WTC11 (cell line): ENCODE measurements around the gene RCAN1.

ENCODE experiments used
- E2F5 ChIP-seq: sonication (generic); formaldehyde crosslinking; IDR thresholded peaks from 2 replicates; pipeline ENCODE4 v1.8.1; 2022; ENCODE audit warnings: mild to moderate bottlenecking, moderate library complexity, missing genetic modification reagents
- ELF4 ChIP-seq: sonication (generic); formaldehyde crosslinking; IDR thresholded peaks from 2 replicates; pipeline ENCODE4 v1.8.1; 2022; ENCODE audit warnings: low read depth, mild to moderate bottlenecking, moderate library complexity, missing genetic modification reagents
- ERG ChIP-seq: fragments of 250-450 bp; sonication (Bioruptor Pico); IDR thresholded peaks from 2 replicates; pipeline ENCODE4 v1.8.0; 2021; ENCODE audit warnings: mild to moderate bottlenecking
- ESRRA ChIP-seq: sonication (generic); formaldehyde crosslinking; IDR thresholded peaks from 2 replicates; pipeline ENCODE4 v1.8.1; 2022; ENCODE audit warnings: mild to moderate bottlenecking, missing genetic modification reagents, borderline replicate concordance
- KAT7 ChIP-seq: sonication (generic); formaldehyde crosslinking; IDR thresholded peaks from 2 replicates; pipeline ENCODE4 v1.8.1; 2023; ENCODE audit warnings: missing genetic modification reagents, mild to moderate bottlenecking, borderline replicate concordance
- SMAD3 ChIP-seq: sonication (generic); formaldehyde crosslinking; IDR thresholded peaks from 2 replicates; pipeline ENCODE4 v1.8.0; 2022; ENCODE audit warnings: missing genetic modification reagents, mild to moderate bottlenecking, borderline replicate concordance
- ZNF121 ChIP-seq: sonication (generic); formaldehyde crosslinking; IDR thresholded peaks from 2 replicates; pipeline ENCODE4 v1.8.0; 2023; ENCODE audit warnings: missing genetic modification reagents
- ZNF423 ChIP-seq: fragments of 250-450 bp; sonication (Bioruptor Pico); IDR thresholded peaks from 2 replicates; pipeline ENCODE4 v2.1.2; 2022; ENCODE audit warnings: mild to moderate bottlenecking, moderate library complexity
- TF ChIP-seq, protein P1 (sequence below): sonication (generic); formaldehyde crosslinking; IDR thresholded peaks from 2 replicates; pipeline ENCODE4 v1.8.1; 2022; ENCODE audit warnings: low read depth, missing genetic modification reagents, borderline replicate concordance
- TF ChIP-seq, protein P2 (sequence below): fragments of 200-600 bp; IDR thresholded peaks from 2 replicates; pipeline ENCODE4 v1.8.0; 2022; ENCODE audit warnings: antibody characterized with exemption
- TF ChIP-seq, protein P3 (sequence below): sonication (generic); formaldehyde crosslinking; IDR thresholded peaks from 2 replicates; pipeline ENCODE4 v1.8.1; 2022; ENCODE audit warnings: mild to moderate bottlenecking, missing genetic modification reagents, moderate library complexity, borderline replicate concordance

GRCh38 chr21:34580181-34580700, 34.7 kb downstream of the RCAN1 start:
- TF ChIP-seq ZNF121 (CRISPR knock-in tag): no peak
- no peak for TF ChIP-seq SMAD3 (CRISPR knock-in tag)
- no peak for TF ChIP-seq ERG (CRISPR knock-in tag)
- TF ChIP-seq, protein P1, sequence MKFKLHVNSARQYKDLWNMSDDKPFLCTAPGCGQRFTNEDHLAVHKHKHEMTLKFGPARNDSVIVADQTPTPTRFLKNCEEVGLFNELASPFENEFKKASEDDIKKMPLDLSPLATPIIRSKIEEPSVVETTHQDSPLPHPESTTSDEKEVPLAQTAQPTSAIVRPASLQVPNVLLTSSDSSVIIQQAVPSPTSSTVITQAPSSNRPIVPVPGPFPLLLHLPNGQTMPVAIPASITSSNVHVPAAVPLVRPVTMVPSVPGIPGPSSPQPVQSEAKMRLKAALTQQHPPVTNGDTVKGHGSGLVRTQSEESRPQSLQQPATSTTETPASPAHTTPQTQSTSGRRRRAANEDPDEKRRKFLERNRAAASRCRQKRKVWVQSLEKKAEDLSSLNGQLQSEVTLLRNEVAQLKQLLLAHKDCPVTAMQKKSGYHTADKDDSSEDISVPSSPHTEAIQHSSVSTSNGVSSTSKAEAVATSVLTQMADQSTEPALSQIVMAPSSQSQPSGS: no peak
- TF ChIP-seq, protein P2, sequence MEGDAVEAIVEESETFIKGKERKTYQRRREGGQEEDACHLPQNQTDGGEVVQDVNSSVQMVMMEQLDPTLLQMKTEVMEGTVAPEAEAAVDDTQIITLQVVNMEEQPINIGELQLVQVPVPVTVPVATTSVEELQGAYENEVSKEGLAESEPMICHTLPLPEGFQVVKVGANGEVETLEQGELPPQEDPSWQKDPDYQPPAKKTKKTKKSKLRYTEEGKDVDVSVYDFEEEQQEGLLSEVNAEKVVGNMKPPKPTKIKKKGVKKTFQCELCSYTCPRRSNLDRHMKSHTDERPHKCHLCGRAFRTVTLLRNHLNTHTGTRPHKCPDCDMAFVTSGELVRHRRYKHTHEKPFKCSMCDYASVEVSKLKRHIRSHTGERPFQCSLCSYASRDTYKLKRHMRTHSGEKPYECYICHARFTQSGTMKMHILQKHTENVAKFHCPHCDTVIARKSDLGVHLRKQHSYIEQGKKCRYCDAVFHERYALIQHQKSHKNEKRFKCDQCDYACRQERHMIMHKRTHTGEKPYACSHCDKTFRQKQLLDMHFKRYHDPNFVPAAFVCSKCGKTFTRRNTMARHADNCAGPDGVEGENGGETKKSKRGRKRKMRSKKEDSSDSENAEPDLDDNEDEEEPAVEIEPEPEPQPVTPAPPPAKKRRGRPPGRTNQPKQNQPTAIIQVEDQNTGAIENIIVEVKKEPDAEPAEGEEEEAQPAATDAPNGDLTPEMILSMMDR: no peak
- TF ChIP-seq KAT7 (CRISPR knock-in tag): no peak
- TF ChIP-seq ESRRA (CRISPR knock-in tag): no peak
- TF ChIP-seq ELF4 (CRISPR knock-in tag): no peak
- TF ChIP-seq, protein P3, sequence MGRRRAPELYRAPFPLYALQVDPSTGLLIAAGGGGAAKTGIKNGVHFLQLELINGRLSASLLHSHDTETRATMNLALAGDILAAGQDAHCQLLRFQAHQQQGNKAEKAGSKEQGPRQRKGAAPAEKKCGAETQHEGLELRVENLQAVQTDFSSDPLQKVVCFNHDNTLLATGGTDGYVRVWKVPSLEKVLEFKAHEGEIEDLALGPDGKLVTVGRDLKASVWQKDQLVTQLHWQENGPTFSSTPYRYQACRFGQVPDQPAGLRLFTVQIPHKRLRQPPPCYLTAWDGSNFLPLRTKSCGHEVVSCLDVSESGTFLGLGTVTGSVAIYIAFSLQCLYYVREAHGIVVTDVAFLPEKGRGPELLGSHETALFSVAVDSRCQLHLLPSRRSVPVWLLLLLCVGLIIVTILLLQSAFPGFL (CRISPR knock-in tag): no peak
- TF ChIP-seq E2F5: no peak
- TF ChIP-seq ZNF423: no peak
